ENCODE measurements around the gene PTPRG. TPM values are rescaled to one million over a fixed set of nuclear protein-coding genes. Genes with fewer than 3 reads are reported as not detected.

Gene PTPRG
- total RNA-seq, 4 donors from 2014 or later = 51.9 to 56.8 (median 54.4) TPM

- intact Hi-C loops (cut with DNase I) = no loop called here
- H3K36me3 ChIP-seq = no peaks in the 10 kb centered on the region
- whole genome bisulfite sequencing = 97% methylated on average over 4 of the region's 4 CpGs
- H3K27me3 ChIP-seq = no peaks in the 10 kb centered on the region
- H3K4me3 ChIP-seq = no peak overlapping the region
- H3K9me3 ChIP-seq = no peaks in the 10 kb centered on the region
- H3K27ac ChIP-seq (replicated peaks in 1 of 4) = no peak overlapping the region
- DNase-seq (ENCODE audit: extremely low spot score) = no peak
- no peak for TF ChIP-seq POLR2A (IDR thresholded peaks at IDR 0.05; ENCODE audit: low read depth)
- no peak for TF ChIP-seq CTCF (IDR thresholded peaks at IDR 0.05)
- peaks cover 0 to 8% (median 3%) of the 10 kb centered on the region in 4 donors for H3K4me1 ChIP-seq
These were observed 480.3 kb downstream of the PTPRG start for GRCh38 chr3:62041681-62042080.

- Histone ChIP-seq H3K36me3 (no peaks in the 10 kb centered on the region), H3K9me3 (no peaks in the 10 kb centered on the region), H3K4me1 (no peaks in the 10 kb centered on the region), H3K4me3 (no peak overlapping the region), H3K27me3 (no peaks in the 10 kb centered on the region), H3K27ac (replicated peaks in 1 of 4) (no peak overlapping the region)
- intact Hi-C loops (cut with DNase I) = no loop called here
- 94% methylated on average over 5 of the region's 5 CpGs for whole genome bisulfite sequencing
- TF ChIP-seq EP300 (IDR thresholded peaks at IDR 0.05) = no peak
- no peak for TF ChIP-seq POLR2AphosphoS5 (IDR thresholded peaks at IDR 0.05)
- TF ChIP-seq CTCF (IDR thresholded peaks at IDR 0.05) = no peak
- no peak for TF ChIP-seq POLR2A (IDR thresholded peaks at IDR 0.05; ENCODE audit: low read depth)
- DNase-seq (ENCODE audit: extremely low spot score) = no peak
These were observed 483.6 kb downstream of the PTPRG start for GRCh38 chr3:62044874-62045411.

GRCh38 chr3:62046326-62046725 is 485.0 kb downstream of the PTPRG start:
- Histone ChIP-seq H3K36me3 (no peaks in the 10 kb centered on the region), H3K27me3 (no peaks in the 10 kb centered on the region), H3K27ac (replicated peaks in 1 of 4) (no peak overlapping the region), H3K9me3 (no peaks in the 10 kb centered on the region), H3K4me3 (no peak overlapping the region), H3K4me1 (no peaks in the 10 kb centered on the region)
- TF ChIP-seq POLR2A (IDR thresholded peaks at IDR 0.05; ENCODE audit: low read depth) (no peak), EP300 (IDR thresholded peaks at IDR 0.05) (no peak), CTCF (IDR thresholded peaks at IDR 0.05) (no peak), POLR2AphosphoS5 (IDR thresholded peaks at IDR 0.05) (no peak)
- no peak for DNase-seq (ENCODE audit: extremely low spot score)
- intact Hi-C loops (cut with DNase I) = no loop called here

- Histone ChIP-seq H3K27ac (replicated peaks in 1 of 4) (no peak overlapping the region), H3K9me3 (no peaks in the 10 kb centered on the region), H3K27me3 (no peaks in the 10 kb centered on the region), H3K4me1 (no peaks in the 10 kb centered on the region), H3K4me3 (no peak overlapping the region), H3K36me3 (no peaks in the 10 kb centered on the region)
- TF ChIP-seq POLR2AphosphoS5 (IDR thresholded peaks at IDR 0.05) (no peak), POLR2A (IDR thresholded peaks at IDR 0.05; ENCODE audit: low read depth) (no peak), CTCF (IDR thresholded peaks at IDR 0.05) (no peak), EP300 (IDR thresholded peaks at IDR 0.05) (no peak)
- 91% methylated on average over 3 of the region's 3 CpGs for WGBS
- intact Hi-C loops (cut with DNase I) = no loop called here
- DNase-seq (ENCODE audit: extremely low spot score) = no peak
These were observed 487.2 kb downstream of the PTPRG start for GRCh38 chr3:62048577-62048976.

- no peak for DNase-seq (ENCODE audit: extremely low spot score)
- no peak overlapping the region for H3K4me3 ChIP-seq
- H3K27me3 ChIP-seq = no peaks in the 10 kb centered on the region
- H3K4me1 ChIP-seq = no peaks in the 10 kb centered on the region
- no peak overlapping the region for H3K27ac ChIP-seq (replicated peaks in 1 of 4)
- H3K9me3 ChIP-seq = no peaks in the 10 kb centered on the region
- intact Hi-C loops (cut with DNase I) = no loop called here
- H3K36me3 ChIP-seq = no peaks in the 10 kb centered on the region
- TF ChIP-seq POLR2AphosphoS5 (IDR thresholded peaks at IDR 0.05) = no peak
- TF ChIP-seq EP300 (IDR thresholded peaks at IDR 0.05) = no peak
- no peak for TF ChIP-seq CTCF (IDR thresholded peaks at IDR 0.05)
- TF ChIP-seq POLR2A (IDR thresholded peaks at IDR 0.05; ENCODE audit: low read depth) = no peak
- WGBS = 95% methylated on average over 6 of the region's 6 CpGs
These were observed 487.7 kb downstream of the PTPRG start for GRCh38 chr3:62049033-62049432.

Measured in esophagus muscularis mucosa (tissue), 4 donors.